ENCODE data around the gene PURA.

- TF ChIP-seq CTCF (tag by site-specific recombination; IDR thresholded peaks at IDR 0.05) (no peak), REST (tag by site-specific recombination; IDR thresholded peaks at IDR 0.05) (no peak), ZBTB11 (tag by site-specific recombination; conservative IDR thresholded peaks at IDR 0.05; ENCODE audit: low read depth) (no peak), ZNF280D (tag by site-specific recombination; IDR thresholded peaks at IDR 0.05) (no peak), PBX3 (CRISPR knock-in tag; IDR thresholded peaks at IDR 0.05) (no peak), HOXA7 (CRISPR knock-in tag; IDR thresholded peaks at IDR 0.05; ENCODE audit: borderline replicate concordance) (no peak), ZBTB10 (tag by site-specific recombination; IDR thresholded peaks at IDR 0.05) (no peak), TCF7L2 (IDR thresholded peaks at IDR 0.05; ENCODE audit: borderline replicate concordance, low read depth, low read length) (no peak), ZBTB26 (tag by site-specific recombination; optimal IDR thresholded peaks at IDR 0.05) (no peak), ZFP41 (tag by site-specific recombination; IDR thresholded peaks at IDR 0.05; ENCODE audit: borderline replicate concordance) (no peak)
Observed at GRCh38 chr5:140110646-140110957, 3.3 kb upstream of the PURA start.
